ENCODE results near the gene NSUN6.

NSUN6 gene

DNA sequence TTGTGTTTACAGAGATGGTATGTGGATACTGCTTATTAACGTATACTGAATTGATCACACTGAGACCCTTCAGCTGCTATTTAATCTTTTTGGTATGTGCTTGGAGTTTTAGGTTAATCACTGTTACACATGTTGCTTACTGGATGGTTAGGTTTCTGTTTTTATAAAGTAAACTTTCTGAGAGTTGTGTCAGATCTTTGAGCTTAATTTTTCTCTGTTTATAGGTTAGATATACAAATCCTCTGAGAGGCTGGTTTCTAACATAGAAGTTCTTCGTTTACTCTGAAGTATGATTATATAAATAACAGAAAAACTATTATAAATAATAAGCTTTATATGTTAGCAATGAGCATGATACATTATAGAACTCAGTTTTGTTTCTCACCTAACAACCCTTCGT, 123.1 kb downstream of the NSUN6 start:
- Histone ChIP-seq H3K9me3 (ENCODE audit: severe bottlenecking) (no peaks in the 10 kb centered on the region), H3K27ac (ENCODE audit: poor library complexity, severe bottlenecking) (no peak overlapping the region), H3K27me3 (ENCODE audit: insufficient read depth, poor library complexity, severe bottlenecking) (no peaks in the 10 kb centered on the region), H3K4me1 (ENCODE audit: insufficient read depth, poor library complexity, severe bottlenecking) (no peaks in the 10 kb centered on the region), H3K36me3 (ENCODE audit: low read depth) (no peaks in the 10 kb centered on the region), H3K4me3 (ENCODE audit: severe bottlenecking) (no peak overlapping the region)
- TF ChIP-seq, protein P1, sequence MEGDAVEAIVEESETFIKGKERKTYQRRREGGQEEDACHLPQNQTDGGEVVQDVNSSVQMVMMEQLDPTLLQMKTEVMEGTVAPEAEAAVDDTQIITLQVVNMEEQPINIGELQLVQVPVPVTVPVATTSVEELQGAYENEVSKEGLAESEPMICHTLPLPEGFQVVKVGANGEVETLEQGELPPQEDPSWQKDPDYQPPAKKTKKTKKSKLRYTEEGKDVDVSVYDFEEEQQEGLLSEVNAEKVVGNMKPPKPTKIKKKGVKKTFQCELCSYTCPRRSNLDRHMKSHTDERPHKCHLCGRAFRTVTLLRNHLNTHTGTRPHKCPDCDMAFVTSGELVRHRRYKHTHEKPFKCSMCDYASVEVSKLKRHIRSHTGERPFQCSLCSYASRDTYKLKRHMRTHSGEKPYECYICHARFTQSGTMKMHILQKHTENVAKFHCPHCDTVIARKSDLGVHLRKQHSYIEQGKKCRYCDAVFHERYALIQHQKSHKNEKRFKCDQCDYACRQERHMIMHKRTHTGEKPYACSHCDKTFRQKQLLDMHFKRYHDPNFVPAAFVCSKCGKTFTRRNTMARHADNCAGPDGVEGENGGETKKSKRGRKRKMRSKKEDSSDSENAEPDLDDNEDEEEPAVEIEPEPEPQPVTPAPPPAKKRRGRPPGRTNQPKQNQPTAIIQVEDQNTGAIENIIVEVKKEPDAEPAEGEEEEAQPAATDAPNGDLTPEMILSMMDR (IDR thresholded peaks at IDR 0.05; ENCODE audit: poor library complexity, severe bottlenecking) = no peak
- no peak for ATAC-seq (ENCODE audit: low read depth)
- DNase-seq (ENCODE audit: low spot score) = no peak

DNA sequence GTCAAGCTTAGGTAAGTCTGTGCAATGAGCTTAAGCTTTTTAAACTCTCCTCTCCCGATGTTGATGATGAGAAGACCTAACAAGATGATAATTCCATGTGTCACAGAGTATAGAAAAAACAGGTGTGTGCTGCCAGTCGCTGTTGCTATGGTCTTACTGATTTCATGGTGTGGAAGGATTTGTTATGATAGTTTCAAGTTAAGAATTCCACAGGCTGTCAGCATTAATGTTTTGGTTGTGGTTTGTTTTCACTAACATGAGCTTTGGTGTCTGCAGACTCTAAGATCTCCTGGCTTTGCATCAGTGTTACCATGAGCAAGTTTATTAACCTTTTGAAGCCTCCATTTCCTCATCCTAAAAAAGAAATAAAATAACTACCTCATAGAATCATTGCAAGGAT, 123.7 kb downstream of the NSUN6 start:
- Histone ChIP-seq H3K27me3 (ENCODE audit: insufficient read depth, poor library complexity, severe bottlenecking) (no peaks in the 10 kb centered on the region), H3K9me3 (ENCODE audit: severe bottlenecking) (no peaks in the 10 kb centered on the region), H3K4me3 (ENCODE audit: severe bottlenecking) (no peak overlapping the region), H3K4me1 (ENCODE audit: insufficient read depth, poor library complexity, severe bottlenecking) (no peaks in the 10 kb centered on the region), H3K36me3 (ENCODE audit: low read depth) (no peaks in the 10 kb centered on the region), H3K27ac (ENCODE audit: poor library complexity, severe bottlenecking) (no peak overlapping the region)
- DNase-seq (ENCODE audit: low spot score) (no peak), ATAC-seq (ENCODE audit: low read depth) (no peak)
- TF ChIP-seq, protein P1 (IDR thresholded peaks at IDR 0.05; ENCODE audit: poor library complexity, severe bottlenecking) = no peak

DNA sequence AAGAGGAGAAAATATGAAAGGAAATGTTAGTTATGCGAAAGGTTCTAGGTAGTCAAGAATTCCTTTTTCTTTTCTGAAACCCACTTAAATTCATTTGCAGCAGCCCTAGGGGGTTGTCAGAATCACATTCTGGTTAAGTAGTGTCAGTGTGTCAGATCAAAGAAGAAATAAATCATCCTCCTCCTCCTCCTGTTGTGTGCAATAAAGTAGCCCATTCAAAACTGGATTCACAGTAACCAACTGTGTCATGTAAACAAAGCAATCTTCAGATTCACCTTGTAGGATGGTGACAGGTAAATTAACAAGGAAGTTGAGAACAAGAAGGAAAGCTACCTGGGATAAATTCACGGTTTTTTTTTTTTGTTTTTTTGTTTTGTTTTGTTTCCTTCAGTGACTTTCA, 127.5 kb downstream of the NSUN6 start:
- H3K36me3 ChIP-seq (ENCODE audit: low read depth) = no peaks in the 10 kb centered on the region
- TF ChIP-seq, protein P1 (IDR thresholded peaks at IDR 0.05; ENCODE audit: poor library complexity, severe bottlenecking) = no peak
- DNase-seq (ENCODE audit: low spot score) = no peak

DNA sequence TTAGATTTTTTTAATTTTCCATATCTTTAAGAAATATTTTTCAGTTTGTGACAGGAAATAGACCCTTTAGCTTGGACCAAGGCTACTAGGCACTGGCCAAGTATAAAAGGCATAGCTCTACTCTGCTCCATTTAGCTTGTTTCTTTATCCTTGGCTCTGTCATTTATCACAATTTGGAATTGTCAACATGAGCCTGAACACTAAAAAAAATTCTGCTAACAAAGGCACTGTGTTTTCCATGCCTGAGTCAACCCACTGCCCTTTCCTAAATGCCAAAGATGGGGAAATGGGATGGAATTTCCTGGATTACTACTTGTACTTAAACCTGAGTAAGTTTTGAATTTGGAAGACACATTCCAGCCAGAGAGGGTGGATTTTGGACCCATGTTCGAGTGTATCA, 128.4 kb downstream of the NSUN6 start:
- no peak for ATAC-seq (ENCODE audit: low read depth)
- no peak for DNase-seq (ENCODE audit: low spot score)
- no peak overlapping the region for H3K4me3 ChIP-seq (ENCODE audit: severe bottlenecking)
- H3K36me3 ChIP-seq (ENCODE audit: low read depth) = no peaks in the 10 kb centered on the region
- TF ChIP-seq, protein P1 (IDR thresholded peaks at IDR 0.05; ENCODE audit: poor library complexity, severe bottlenecking) = no peak
- H3K27me3 ChIP-seq (ENCODE audit: insufficient read depth, poor library complexity, severe bottlenecking) = no peaks in the 10 kb centered on the region
- no peak overlapping the region for H3K27ac ChIP-seq (ENCODE audit: poor library complexity, severe bottlenecking)
- H3K9me3 ChIP-seq (ENCODE audit: severe bottlenecking) = no peaks in the 10 kb centered on the region
- H3K4me1 ChIP-seq (ENCODE audit: insufficient read depth, poor library complexity, severe bottlenecking) = no peaks in the 10 kb centered on the region

More for the DNA sequence above, 127.5 kb downstream of the NSUN6 start:
- Histone ChIP-seq H3K27me3 (ENCODE audit: insufficient read depth, poor library complexity, severe bottlenecking) (no peaks in the 10 kb centered on the region), H3K4me3 (ENCODE audit: severe bottlenecking) (no peak overlapping the region), H3K4me1 (ENCODE audit: insufficient read depth, poor library complexity, severe bottlenecking) (no peaks in the 10 kb centered on the region), H3K27ac (ENCODE audit: poor library complexity, severe bottlenecking) (no peak overlapping the region), H3K9me3 (ENCODE audit: severe bottlenecking) (no peaks in the 10 kb centered on the region)
- no peak for ATAC-seq (ENCODE audit: low read depth)

DNA sequence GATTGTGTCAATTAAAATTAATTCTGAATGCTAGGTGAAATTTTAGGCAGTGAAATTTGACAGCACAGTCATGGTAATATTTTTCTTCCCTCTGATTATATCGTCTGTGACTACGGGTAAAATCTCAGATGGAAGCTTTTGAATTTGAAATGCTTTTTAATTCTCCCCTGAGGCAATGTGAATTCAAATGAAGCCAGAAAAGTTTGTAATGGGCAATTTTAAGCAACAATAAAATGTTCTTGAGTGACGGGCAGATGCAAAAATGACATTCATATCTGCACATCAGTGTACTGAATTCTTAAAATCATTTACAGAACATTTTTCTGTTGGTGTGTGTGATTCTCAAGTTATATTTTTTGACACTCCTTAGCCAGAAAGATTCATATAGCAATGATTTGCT, 134.5 kb downstream of the NSUN6 start:
- ATAC-seq (ENCODE audit: low read depth) = no peak
- no peak overlapping the region for H3K4me3 ChIP-seq (ENCODE audit: severe bottlenecking)
- H3K27me3 ChIP-seq (ENCODE audit: insufficient read depth, poor library complexity, severe bottlenecking) = no peaks in the 10 kb centered on the region
- no peaks in the 10 kb centered on the region for H3K4me1 ChIP-seq (ENCODE audit: insufficient read depth, poor library complexity, severe bottlenecking)
- H3K36me3 ChIP-seq (ENCODE audit: low read depth) = no peaks in the 10 kb centered on the region
- no peak overlapping the region for H3K27ac ChIP-seq (ENCODE audit: poor library complexity, severe bottlenecking)
- no peaks in the 10 kb centered on the region for H3K9me3 ChIP-seq (ENCODE audit: severe bottlenecking)
- DNase-seq (ENCODE audit: low spot score) = no peak
- TF ChIP-seq, protein P1 (IDR thresholded peaks at IDR 0.05; ENCODE audit: poor library complexity, severe bottlenecking) = no peak

Measured in RWPE2 (cell line).